Erythroblast (primary cell): ENCODE results near the gene GDF10.

Experiments
- DNase-seq, 2 experiments: peaks; one replicate each; lab custom pipeline; 2025; lab: John Stamatoyannopoulos, UW
- GATA1 ChIP-seq: IDR thresholded peaks from 2 replicates; pipeline ENCODE4 v1.6.1; 2011; ENCODE audit warnings: low read depth, mild to moderate bottlenecking, control low read depth, low read length, moderate library complexity
- POLR2A ChIP-seq: IDR thresholded peaks from 2 replicates; pipeline ENCODE4 v1.6.1; 2011; ENCODE audit warnings: mild to moderate bottlenecking, low read length

Gene GDF10

GRCh38 chr10:47307381-47307780 lies 7.4 kb downstream of the GDF10 start:
- TF ChIP-seq GATA1 = no peak
- no peak for TF ChIP-seq POLR2A
- DNase-seq = no peak

DNA sequence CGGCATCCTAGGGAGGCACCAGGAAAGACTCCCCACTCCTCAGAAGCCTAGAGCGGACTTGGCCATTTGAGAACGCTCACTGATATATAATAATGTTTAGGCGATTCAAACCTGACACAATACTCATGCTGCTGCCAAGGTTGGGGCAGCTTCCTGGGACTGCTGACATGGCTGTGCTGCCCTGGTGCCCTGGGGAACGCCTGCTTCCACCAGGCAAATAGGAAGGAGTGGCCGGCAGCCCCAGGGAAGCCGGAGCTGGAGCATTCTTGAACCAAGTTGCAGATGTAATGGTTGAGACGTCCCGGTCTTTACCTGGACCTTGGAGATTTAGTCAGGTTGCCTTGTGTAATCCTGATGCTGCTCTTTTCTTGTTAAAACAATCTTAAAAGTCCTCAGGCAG lies 8.8 kb downstream of the GDF10 start:
- no peak for DNase-seq
- TF ChIP-seq POLR2A (no peak), GATA1 (no peak)

- no peak for TF ChIP-seq GATA1
- TF ChIP-seq POLR2A = no peak
- peak in 1 of 2 experiments; percentile 5 for DNase-seq
Measured at GRCh38 chr10:47309408-47310089, 9.6 kb downstream of the GDF10 start.

DNA sequence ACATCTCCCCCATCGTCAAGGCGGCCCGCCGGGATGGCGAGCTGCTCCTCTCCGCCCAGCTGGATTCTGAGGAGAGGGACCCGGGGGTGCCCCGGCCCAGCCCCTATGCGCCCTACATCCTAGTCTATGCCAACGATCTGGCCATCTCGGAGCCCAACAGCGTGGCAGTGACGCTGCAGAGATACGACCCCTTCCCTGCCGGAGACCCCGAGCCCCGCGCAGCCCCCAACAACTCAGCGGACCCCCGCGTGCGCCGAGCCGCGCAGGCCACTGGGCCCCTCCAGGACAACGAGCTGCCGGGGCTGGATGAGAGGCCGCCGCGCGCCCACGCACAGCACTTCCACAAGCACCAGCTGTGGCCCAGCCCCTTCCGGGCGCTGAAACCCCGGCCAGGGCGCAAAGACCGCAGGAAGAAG lies 10.1 kb downstream of the GDF10 start:
- no peak for TF ChIP-seq POLR2A
- TF ChIP-seq GATA1 = no peak
- DNase-seq = no peak

DNA sequence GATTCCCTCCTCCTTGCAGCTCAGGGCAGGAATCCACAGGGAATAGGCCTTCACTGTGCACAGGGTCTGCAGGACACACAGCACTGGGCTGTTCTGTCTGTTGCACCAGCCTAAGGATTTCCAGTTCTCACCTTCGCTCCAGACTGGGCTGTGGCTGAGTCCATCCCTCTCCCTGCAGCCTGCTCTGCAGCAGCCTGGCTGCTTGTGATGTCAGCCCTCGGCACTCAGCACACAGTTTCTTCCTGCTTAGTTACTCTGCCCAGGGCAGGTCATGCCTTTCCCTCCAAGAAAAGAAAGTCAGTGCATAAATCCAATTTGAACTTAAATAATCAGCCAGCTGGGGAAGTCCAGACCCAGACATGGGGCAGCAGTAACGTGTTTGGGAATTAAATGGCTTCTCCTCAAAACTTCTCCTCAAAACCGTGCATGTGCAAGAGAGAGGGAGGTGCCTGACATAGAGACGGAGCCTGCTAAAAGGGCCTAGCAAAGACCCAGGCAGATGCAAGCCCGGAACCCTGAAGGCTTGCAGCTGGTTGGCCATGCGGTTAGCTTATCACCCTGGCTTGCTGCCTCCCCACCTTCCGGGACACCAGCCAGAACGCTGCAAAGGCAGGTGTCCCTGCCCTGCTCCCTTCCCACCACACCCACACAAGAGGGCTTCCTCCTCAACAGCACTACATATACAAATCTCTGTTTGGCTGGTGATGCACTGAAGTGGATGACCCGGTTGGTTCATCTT lies 11.4 kb downstream of the GDF10 start:
- no peak for TF ChIP-seq POLR2A
- no peak for TF ChIP-seq GATA1
- no peak for DNase-seq

- TF ChIP-seq POLR2A (no peak), GATA1 (no peak)
- peak; percentile 40 to 67 for DNase-seq
Measured at GRCh38 chr10:47311932-47312662, 12.1 kb downstream of the GDF10 start.

DNA sequence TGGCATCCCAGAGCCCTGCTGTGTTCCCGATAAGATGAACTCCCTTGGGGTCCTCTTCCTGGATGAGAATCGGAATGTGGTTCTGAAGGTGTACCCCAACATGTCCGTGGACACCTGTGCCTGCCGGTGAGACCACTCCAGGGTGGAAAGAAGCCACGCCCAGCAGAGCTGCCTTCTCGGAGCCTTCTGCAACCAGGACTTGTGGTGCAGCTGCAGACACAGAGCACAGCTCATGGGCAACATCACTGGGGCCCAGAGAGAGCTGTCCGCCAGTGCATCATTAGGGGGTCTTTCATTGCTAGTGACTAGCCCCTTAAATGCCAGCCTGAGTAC lies 12.6 kb downstream of the GDF10 start:
- no peak for DNase-seq
- TF ChIP-seq POLR2A (no peak), GATA1 (no peak)

DNA sequence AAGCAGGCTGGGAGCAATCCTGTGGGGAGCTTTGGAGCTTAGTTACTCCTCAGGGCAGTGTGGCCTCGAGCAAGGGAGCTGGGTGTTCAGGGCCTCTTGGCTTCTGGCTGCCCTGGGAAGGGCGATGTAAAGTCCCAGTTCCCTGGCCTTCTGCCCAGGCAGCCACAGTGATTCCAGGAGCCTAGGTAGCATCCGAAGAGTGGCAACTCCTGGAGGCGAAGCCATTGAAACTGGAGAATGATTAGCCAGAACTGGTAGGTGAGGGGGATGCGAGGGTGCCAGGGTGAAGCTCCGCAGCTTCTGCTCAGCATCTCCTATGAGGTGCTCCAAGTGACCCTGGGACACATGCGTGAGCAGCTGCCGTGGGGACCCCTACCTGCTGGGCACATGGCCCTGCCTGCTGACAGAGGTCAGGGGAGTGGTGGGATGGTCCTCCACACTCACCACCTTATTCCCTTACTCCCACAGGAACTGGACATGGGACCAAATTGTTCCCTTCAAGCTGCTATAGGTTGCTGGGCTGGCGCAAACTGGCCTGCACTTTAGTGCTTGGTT lies 14.5 kb downstream of the GDF10 start:
- DNase-seq = no peak
- TF ChIP-seq POLR2A = no peak
- no peak for TF ChIP-seq GATA1

DNA sequence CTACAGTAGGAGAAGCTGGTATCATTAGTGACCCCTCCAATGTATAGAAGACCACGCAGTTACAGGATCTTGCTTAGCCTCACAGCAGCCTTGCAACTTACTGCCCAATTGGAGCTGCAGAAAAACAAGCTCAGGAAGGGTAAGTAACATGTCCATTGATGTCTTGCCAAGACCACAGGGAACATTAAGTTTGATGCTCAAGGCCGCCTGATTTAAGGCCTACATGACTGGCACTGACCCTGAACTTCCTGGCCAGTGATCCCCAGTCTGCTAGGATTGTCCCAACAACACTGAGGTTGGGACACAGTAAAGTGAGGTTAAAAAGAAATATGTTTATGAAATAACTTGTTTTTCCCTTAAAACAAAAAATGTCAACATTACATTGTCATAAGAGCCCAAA lies 15.4 kb downstream of the GDF10 start:
- no peak for DNase-seq
- TF ChIP-seq POLR2A (no peak), GATA1 (no peak)

DNA sequence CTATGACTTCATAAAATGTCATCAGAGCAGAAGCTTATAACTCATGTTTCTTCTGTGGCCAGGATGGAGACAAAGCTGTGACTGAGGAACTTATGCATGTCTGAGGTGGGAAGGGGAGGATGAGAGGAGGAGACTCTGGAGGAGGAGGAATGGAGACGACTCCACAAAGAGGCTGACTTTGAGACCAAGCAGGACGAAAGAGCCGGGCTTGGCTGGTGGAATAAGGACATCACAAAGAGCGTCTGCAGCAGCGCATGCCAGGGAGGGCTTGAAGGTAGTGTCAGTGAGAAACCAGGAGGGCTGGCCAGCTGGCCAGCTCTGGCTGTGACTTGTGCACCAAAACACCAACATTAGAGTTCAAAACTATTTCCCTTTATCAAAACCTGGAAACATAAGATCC lies 16.1 kb downstream of the GDF10 start:
- no peak for TF ChIP-seq GATA1
- TF ChIP-seq POLR2A = no peak
- no peak for DNase-seq

GRCh38 chr10:47317251-47317650 lies 17.3 kb downstream of the GDF10 start:
- no peak for DNase-seq
- TF ChIP-seq GATA1 = no peak

DNA sequence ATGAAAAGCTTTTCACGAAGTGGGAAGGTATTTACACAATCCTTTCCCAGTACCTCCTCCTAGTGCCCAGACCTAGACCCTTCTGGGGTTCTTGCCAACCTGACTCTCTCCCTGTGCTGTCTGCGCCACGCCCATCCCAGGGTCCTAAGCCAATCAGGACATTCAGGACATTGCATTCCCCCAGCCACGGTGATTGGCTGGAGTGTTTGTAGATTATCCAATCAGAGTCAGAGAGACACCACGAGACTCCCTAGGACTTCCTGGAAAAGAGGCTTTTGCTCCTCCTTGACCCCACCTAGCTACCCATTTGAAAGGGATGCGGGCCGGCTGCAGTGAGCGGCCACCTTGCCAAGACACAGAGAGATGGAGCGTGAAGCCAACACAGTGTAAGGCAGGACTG lies 18.7 kb downstream of the GDF10 start:
- no peak for TF ChIP-seq GATA1
- TF ChIP-seq POLR2A = no peak
- peak in 1 of 2 experiments; percentile 17 for DNase-seq

- DNase-seq = no peak
- no peak for TF ChIP-seq POLR2A
- TF ChIP-seq GATA1 = no peak
Measured at GRCh38 chr10:47319784-47320183, 19.8 kb downstream of the GDF10 start.

DNA sequence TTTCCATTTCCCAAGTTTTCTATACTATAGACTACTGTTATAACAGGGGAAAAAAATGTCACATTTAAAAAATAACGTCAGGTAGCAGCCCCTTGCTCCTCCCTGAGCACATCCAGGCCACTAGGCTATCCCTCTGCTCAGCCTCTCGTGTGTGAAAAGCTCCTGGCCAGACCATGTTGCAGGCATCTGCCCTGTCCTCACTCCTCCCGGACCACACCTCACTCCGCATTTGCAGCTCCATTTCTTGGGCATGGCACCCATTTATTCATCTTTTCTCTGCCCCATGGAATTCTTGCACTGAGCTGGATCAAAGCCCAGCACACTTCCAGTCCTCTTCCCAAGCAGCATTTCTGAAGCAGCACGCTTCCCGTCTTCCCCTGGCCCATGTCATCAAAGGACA lies 20.8 kb downstream of the GDF10 start:
- DNase-seq = no peak
- TF ChIP-seq GATA1 (no peak), POLR2A (no peak)

GRCh38 chr10:47321521-47322195 lies 21.7 kb downstream of the GDF10 start:
- TF ChIP-seq POLR2A = no peak
- TF ChIP-seq GATA1 = no peak
- no peak for DNase-seq
